ENCODE data around the gene AHCYL2. TPM values are rescaled to one million over a fixed set of nuclear protein-coding genes. Genes with fewer than 3 reads are reported as not detected.

AHCYL2 gene
- total and polyA plus RNA-seq, 2 experiments from 2014 or later, result 7.8 to 29.4 TPM

DNA sequence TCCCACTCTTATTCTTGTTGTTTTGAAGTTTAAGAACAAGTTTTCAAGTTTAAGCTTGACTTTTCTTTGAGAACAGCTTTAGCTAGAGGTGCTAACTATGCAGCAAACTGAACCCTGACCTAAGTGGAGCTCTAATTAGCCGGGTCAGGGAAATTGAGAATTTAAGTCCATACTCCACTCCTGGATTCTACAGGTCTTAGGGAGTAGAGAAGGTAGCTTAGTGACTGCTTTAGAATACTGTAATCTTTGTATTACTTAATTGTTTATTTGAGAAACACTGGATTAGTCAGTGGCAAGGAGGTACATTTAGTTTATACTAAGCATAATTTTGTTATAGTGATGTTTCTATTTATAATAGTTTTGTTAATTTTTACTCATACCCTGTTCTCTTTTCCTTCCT is 134.8 kb downstream of the AHCYL2 start:
- H3K27ac ChIP-seq (ENCODE audit: low read depth), result no peak overlapping the region
- H3K36me3 ChIP-seq (ENCODE audit: insufficient read depth), result no peaks in the 10 kb centered on the region
- no peak for TF ChIP-seq ZNF331 (CRISPR knock-in tag; IDR thresholded peaks at IDR 0.05; ENCODE audit: low read depth)
- TF ChIP-seq EZH2 (IDR thresholded peaks at IDR 0.05; ENCODE audit: low read depth, unreplicated experiment), result no peak
- TF ChIP-seq, protein P1, sequence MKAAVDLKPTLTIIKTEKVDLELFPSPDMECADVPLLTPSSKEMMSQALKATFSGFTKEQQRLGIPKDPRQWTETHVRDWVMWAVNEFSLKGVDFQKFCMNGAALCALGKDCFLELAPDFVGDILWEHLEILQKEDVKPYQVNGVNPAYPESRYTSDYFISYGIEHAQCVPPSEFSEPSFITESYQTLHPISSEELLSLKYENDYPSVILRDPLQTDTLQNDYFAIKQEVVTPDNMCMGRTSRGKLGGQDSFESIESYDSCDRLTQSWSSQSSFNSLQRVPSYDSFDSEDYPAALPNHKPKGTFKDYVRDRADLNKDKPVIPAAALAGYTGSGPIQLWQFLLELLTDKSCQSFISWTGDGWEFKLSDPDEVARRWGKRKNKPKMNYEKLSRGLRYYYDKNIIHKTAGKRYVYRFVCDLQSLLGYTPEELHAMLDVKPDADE (IDR thresholded peaks at IDR 0.05), result no peak
- TF ChIP-seq, protein P2, sequence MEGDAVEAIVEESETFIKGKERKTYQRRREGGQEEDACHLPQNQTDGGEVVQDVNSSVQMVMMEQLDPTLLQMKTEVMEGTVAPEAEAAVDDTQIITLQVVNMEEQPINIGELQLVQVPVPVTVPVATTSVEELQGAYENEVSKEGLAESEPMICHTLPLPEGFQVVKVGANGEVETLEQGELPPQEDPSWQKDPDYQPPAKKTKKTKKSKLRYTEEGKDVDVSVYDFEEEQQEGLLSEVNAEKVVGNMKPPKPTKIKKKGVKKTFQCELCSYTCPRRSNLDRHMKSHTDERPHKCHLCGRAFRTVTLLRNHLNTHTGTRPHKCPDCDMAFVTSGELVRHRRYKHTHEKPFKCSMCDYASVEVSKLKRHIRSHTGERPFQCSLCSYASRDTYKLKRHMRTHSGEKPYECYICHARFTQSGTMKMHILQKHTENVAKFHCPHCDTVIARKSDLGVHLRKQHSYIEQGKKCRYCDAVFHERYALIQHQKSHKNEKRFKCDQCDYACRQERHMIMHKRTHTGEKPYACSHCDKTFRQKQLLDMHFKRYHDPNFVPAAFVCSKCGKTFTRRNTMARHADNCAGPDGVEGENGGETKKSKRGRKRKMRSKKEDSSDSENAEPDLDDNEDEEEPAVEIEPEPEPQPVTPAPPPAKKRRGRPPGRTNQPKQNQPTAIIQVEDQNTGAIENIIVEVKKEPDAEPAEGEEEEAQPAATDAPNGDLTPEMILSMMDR (conservative IDR thresholded peaks at IDR 0.05; ENCODE audit: low read depth in 2 of 2), result no peak
- no peak for TF ChIP-seq JUNB (IDR thresholded peaks at IDR 0.05; ENCODE audit: unreplicated experiment)
- TF ChIP-seq, protein P3, sequence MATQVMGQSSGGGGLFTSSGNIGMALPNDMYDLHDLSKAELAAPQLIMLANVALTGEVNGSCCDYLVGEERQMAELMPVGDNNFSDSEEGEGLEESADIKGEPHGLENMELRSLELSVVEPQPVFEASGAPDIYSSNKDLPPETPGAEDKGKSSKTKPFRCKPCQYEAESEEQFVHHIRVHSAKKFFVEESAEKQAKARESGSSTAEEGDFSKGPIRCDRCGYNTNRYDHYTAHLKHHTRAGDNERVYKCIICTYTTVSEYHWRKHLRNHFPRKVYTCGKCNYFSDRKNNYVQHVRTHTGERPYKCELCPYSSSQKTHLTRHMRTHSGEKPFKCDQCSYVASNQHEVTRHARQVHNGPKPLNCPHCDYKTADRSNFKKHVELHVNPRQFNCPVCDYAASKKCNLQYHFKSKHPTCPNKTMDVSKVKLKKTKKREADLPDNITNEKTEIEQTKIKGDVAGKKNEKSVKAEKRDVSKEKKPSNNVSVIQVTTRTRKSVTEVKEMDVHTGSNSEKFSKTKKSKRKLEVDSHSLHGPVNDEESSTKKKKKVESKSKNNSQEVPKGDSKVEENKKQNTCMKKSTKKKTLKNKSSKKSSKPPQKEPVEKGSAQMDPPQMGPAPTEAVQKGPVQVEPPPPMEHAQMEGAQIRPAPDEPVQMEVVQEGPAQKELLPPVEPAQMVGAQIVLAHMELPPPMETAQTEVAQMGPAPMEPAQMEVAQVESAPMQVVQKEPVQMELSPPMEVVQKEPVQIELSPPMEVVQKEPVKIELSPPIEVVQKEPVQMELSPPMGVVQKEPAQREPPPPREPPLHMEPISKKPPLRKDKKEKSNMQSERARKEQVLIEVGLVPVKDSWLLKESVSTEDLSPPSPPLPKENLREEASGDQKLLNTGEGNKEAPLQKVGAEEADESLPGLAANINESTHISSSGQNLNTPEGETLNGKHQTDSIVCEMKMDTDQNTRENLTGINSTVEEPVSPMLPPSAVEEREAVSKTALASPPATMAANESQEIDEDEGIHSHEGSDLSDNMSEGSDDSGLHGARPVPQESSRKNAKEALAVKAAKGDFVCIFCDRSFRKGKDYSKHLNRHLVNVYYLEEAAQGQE (IDR thresholded peaks at IDR 0.05; ENCODE audit: unreplicated experiment), result no peak
- TF ChIP-seq STAT1 (IDR thresholded peaks at IDR 0.05; ENCODE audit: unreplicated experiment), result no peak
- no peaks in the 10 kb centered on the region for H3K4me1 Mint-ChIP-seq
- H4K20me1 ChIP-seq (replicated peaks; ENCODE audit: insufficient read depth), result no peaks in the 10 kb centered on the region
- no peak overlapping the region for H2AFZ ChIP-seq
- no peak overlapping the region for H3K4me3 ChIP-seq
- no peak overlapping the region for H3K27ac Mint-ChIP-seq
- H3K4me1 ChIP-seq (ENCODE audit: insufficient read depth), result no peaks in the 10 kb centered on the region
- no peaks in the 10 kb centered on the region for H3K9me2 ChIP-seq (ENCODE audit: insufficient read depth)
- no peak overlapping the region for H3K4me3 Mint-ChIP-seq
- peaks cover 6% of the 10 kb centered on the region for H3K27me3 Mint-ChIP-seq (ENCODE audit: insufficient read depth, low read depth, poor library complexity)
- no peaks in the 10 kb centered on the region for H3K79me2 ChIP-seq (replicated peaks; ENCODE audit: insufficient read depth)
- H3K4me2 ChIP-seq, result no peak overlapping the region
- DNase-seq (ENCODE audit: low spot score), result no peak
- no peaks in the 10 kb centered on the region for H3K9me3 Mint-ChIP-seq
- no peaks in the 10 kb centered on the region for H3K36me3 Mint-ChIP-seq (ENCODE audit: low read depth)
- H3K27me3 ChIP-seq (ENCODE audit: insufficient read depth), result no peaks in the 10 kb centered on the region
- H3F3A ChIP-seq (replicated peaks; ENCODE audit: low read depth), result no peaks in the 10 kb centered on the region
- no peak for ATAC-seq

DNA sequence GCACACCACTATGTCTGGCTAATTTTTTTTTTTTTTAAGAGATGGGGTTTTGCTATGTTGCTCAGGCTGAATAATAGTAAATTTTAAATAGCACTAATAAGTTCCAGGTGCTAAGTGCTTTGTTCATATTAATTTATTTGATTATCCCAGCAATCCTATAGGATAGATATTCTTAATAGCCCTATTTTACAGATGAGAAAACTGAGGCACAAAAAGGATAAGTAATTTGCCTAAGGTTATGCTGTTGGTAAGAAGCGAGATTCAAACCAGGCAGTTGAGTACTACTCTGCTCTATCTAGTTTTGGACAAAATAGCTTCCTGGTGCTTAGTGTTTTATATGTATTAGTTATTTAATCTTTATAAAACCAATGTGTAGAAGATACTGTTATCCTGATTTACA is 136.9 kb downstream of the AHCYL2 start:
- DNase-seq (ENCODE audit: low spot score) (no peak), ATAC-seq (no peak)
- Histone ChIP-seq H3K4me1 (ENCODE audit: insufficient read depth) (no peaks in the 10 kb centered on the region), H3K27ac (ENCODE audit: low read depth) (no peak overlapping the region), H3K9me2 (ENCODE audit: insufficient read depth) (no peaks in the 10 kb centered on the region), H3K36me3 (ENCODE audit: insufficient read depth) (no peaks in the 10 kb centered on the region), H3K79me2 (replicated peaks; ENCODE audit: insufficient read depth) (no peaks in the 10 kb centered on the region), H3K4me2 (no peak overlapping the region), H3F3A (replicated peaks; ENCODE audit: low read depth) (no peaks in the 10 kb centered on the region), H2AFZ (no peak overlapping the region), H4K20me1 (replicated peaks; ENCODE audit: insufficient read depth) (no peaks in the 10 kb centered on the region), H3K4me3 (no peak overlapping the region), H3K27me3 (ENCODE audit: insufficient read depth) (no peaks in the 10 kb centered on the region)
- H3K36me3 Mint-ChIP-seq (ENCODE audit: low read depth), result no peaks in the 10 kb centered on the region
- H3K9me3 Mint-ChIP-seq, result no peaks in the 10 kb centered on the region
- H3K27me3 Mint-ChIP-seq (ENCODE audit: insufficient read depth, low read depth, poor library complexity), result peaks cover 6% of the 10 kb centered on the region
- H3K4me1 Mint-ChIP-seq, result peaks cover 1% of the 10 kb centered on the region; the same call in 1 of the 3 replicates
- no peak overlapping the region for H3K4me3 Mint-ChIP-seq
- H3K27ac Mint-ChIP-seq, result no peak overlapping the region
- no peak for TF ChIP-seq EZH2 (IDR thresholded peaks at IDR 0.05; ENCODE audit: low read depth, unreplicated experiment)
- TF ChIP-seq EZH2phosphoT487 (IDR thresholded peaks at IDR 0.05; ENCODE audit: unreplicated experiment), result no peak
- TF ChIP-seq, protein P4, sequence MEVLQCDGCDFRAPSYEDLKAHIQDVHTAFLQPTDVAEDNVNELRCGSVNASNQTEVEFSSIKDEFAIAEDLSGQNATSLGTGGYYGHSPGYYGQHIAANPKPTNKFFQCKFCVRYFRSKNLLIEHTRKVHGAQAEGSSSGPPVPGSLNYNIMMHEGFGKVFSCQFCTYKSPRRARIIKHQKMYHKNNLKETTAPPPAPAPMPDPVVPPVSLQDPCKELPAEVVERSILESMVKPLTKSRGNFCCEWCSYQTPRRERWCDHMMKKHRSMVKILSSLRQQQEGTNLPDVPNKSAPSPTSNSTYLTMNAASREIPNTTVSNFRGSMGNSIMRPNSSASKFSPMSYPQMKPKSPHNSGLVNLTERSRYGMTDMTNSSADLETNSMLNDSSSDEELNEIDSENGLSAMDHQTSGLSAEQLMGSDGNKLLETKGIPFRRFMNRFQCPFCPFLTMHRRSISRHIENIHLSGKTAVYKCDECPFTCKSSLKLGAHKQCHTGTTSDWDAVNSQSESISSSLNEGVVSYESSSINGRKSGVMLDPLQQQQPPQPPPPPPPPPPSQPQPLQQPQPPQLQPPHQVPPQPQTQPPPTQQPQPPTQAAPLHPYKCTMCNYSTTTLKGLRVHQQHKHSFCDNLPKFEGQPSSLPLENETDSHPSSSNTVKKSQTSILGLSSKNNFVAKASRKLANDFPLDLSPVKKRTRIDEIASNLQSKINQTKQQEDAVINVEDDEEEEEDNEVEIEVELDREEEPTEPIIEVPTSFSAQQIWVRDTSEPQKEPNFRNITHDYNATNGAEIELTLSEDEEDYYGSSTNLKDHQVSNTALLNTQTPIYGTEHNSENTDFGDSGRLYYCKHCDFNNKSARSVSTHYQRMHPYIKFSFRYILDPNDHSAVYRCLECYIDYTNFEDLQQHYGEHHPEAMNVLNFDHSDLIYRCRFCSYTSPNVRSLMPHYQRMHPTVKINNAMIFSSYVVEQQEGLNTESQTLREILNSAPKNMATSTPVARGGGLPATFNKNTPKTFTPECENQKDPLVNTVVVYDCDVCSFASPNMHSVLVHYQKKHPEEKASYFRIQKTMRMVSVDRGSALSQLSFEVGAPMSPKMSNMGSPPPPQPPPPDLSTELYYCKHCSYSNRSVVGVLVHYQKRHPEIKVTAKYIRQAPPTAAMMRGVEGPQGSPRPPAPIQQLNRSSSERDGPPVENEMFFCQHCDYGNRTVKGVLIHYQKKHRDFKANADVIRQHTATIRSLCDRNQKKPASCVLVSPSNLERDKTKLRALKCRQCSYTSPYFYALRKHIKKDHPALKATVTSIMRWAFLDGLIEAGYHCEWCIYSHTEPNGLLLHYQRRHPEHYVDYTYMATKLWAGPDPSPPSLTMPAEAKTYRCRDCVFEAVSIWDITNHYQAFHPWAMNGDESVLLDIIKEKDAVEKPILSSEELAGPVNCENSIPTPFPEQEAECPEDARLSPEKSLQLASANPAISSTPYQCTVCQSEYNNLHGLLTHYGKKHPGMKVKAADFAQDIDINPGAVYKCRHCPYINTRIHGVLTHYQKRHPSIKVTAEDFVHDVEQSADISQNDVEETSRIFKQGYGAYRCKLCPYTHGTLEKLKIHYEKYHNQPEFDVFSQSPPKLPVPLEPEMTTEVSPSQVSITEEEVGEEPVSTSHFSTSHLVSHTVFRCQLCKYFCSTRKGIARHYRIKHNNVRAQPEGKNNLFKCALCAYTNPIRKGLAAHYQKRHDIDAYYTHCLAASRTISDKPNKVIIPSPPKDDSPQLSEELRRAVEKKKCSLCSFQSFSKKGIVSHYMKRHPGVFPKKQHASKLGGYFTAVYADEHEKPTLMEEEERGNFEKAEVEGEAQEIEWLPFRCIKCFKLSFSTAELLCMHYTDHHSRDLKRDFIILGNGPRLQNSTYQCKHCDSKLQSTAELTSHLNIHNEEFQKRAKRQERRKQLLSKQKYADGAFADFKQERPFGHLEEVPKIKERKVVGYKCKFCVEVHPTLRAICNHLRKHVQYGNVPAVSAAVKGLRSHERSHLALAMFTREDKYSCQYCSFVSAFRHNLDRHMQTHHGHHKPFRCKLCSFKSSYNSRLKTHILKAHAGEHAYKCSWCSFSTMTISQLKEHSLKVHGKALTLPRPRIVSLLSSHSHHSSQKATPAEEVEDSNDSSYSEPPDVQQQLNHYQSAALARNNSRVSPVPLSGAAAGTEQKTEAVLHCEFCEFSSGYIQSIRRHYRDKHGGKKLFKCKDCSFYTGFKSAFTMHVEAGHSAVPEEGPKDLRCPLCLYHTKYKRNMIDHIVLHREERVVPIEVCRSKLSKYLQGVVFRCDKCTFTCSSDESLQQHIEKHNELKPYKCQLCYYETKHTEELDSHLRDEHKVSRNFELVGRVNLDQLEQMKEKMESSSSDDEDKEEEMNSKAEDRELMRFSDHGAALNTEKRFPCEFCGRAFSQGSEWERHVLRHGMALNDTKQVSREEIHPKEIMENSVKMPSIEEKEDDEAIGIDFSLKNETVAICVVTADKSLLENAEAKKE (CRISPR knock-in tag; IDR thresholded peaks at IDR 0.05), result no peak
- TF ChIP-seq ZNF114 (CRISPR knock-in tag; IDR thresholded peaks at IDR 0.05), result no peak
- TF ChIP-seq STAT1 (IDR thresholded peaks at IDR 0.05; ENCODE audit: unreplicated experiment), result no peak

Measured in GM23338 (cell line).